GM12891 (cell line): ENCODE results near the gene GAMT.

Experiments
- PAX5 ChIP-seq: IDR thresholded peaks from 2 replicates; pipeline ENCODE4 v1.6.1; 2011; ENCODE audit warnings: low read length, moderate library complexity, mild to moderate bottlenecking; ENCODE audit not compliant: insufficient read depth, severe bottlenecking
- POLR2A ChIP-seq: IDR thresholded peaks from 2 replicates; pipeline ENCODE4 v1.6.1; 2011; ENCODE audit warnings: low read depth, low read length, control low read depth
- POLR2AphosphoS5 ChIP-seq: IDR thresholded peaks from 2 replicates; pipeline ENCODE4 v1.6.1; 2011; ENCODE audit warnings: low read depth, low read length, control low read depth
- POU2F2 ChIP-seq: IDR thresholded peaks from 2 replicates; pipeline ENCODE4 v1.6.1; 2011; ENCODE audit warnings: low read depth, mild to moderate bottlenecking, control low read depth, low read length, moderate library complexity
- SPI1 ChIP-seq: IDR thresholded peaks from 2 replicates; pipeline ENCODE4 v1.6.1; 2011; ENCODE audit warnings: low read depth, low read length, control low read depth
- TAF1 ChIP-seq: IDR thresholded peaks from 2 replicates; pipeline ENCODE4 v1.6.1; 2011; ENCODE audit warnings: low read depth, low read length, control low read depth

DNA sequence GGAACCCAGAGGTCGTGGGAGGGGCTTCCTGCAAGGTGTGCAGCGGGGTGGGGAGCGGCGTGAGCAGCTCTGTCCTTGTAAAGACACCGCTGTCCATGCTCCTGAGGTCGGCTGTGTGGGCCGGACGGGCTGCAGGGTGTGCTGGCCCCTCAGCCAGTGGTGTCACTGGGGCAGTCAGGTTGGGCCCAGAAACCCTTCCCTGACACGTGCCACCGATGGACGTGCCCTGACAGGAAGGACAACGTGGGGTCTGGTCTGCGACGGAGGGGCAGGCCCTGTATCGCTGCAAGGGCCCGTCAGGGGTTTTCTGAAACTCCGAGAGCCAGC, 32.7 kb upstream of the GAMT start:
- TF ChIP-seq POLR2A, result no peak
- TF ChIP-seq POLR2AphosphoS5, result no peak
- TF ChIP-seq TAF1, result no peak
- no peak for TF ChIP-seq POU2F2
- TF ChIP-seq SPI1, result no peak
- TF ChIP-seq PAX5, result no peak
